SIG-M5 treated with dmso at 0.1 percent for 504 hours (cell line): ENCODE results near the gene NOVA2.
A peak's percentile ranks its signal among the peaks of the same experiment; 100 is the strongest.

Experiments used
- DNase-seq: peaks from one replicate; lab custom pipeline; 2025; ENCODE audit not compliant: unreplicated experiment; lab: John Stamatoyannopoulos, UW

NOVA2 gene

DNA sequence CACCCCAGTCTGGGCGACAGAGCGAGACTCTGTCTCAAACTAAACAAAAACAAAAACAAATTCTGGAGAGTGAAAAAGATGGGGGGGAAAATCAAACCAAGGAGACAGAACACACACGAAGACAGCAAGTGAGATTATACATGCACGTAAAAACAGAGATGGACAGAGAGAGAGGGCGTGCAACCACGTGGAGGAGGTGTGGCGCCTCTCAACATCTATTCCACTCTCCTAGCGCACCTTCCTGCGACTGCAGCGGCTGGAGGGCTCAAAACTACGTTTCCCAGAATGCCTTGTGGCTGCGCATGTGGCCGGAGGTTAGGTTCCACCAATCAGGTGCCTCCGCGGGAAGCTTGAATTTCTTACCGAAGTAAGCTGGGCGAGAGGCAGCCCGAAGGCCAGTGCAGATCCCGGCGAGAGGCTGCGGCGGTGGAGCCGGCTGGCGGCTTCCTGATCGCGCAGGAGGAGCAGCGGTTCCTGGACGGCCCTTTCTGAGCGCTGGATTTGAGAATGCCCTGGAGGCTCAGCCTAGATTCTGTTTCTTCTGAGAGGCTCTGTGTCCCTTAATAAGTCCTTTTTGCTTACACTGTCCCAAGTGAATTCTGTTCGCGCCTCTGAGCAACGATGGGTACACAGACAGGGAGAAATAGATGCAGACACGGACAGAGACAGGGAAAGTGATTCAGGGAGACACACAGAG is 46.0 kb downstream of the NOVA2 start:
- peak; percentile 75 for DNase-seq

GRCh38 chr19:45924891-45925447 is 48.7 kb downstream of the NOVA2 start:
- no peak for DNase-seq

DNA sequence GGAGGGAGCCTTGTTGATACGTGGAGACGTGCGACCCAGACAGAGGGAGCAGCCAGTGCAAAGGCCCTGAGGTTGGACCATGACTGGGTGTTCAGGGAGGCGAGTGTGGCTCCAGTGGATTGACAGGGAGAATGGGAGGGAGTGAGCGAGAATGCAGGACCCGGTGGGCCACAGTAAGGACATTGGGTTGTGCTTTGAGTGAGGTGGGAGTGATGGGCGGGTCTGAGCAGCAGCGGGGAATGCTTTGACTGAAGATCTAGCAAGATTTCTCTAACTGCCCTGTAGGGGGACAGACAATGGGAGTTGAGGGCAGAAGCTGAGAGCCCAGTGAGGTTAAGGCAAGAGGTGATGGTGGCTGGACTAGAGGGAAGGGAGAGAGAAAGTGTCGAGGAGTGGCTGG is 51.4 kb downstream of the NOVA2 start:
- DNase-seq = no peak

DNA sequence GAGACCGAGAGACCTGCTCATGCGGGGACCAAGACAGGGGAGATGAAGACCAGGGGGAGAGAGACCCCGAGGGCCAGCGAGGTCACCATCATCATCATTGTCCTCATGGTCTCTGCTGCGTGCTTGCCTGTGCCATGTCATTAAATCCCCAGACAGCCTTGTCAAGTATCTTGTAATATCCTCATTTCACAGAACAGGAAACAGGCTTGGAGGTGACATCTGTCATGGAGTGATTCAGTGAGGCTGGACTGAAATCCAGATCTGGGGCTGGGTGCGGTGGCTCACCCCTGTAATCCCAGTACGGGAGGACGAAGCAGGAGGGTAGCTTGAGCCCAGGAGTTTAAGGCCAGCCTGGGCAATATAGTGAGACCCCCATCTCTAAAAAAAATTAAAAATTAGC is 53.2 kb downstream of the NOVA2 start:
- DNase-seq = no peak

DNA sequence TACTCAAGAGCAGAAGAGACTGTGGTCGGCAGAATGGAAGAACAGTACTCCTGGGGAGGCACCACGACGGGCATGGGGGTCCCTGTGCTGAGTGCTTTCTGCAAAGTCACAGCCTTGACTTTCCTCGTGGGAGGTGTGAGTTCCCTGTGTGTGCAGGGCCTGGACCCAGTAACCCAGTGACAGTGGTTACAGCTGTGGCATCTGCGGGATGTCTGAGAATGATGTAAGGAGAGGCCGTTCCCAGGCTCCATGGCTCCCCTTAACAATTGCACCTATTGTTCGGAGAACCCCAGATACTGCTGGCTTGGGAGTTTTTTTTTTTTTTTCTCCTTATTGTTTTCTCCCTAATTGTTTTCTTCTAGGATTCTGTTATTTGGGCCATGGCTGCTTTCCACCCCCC is 54.0 kb downstream of the NOVA2 start:
- no peak for DNase-seq

GRCh38 chr19:45918721-45919120 is 54.9 kb downstream of the NOVA2 start:
- DNase-seq = no peak

- no peak for DNase-seq
These were observed 56.1 kb downstream of the NOVA2 start for GRCh38 chr19:45917421-45918091.

- DNase-seq = no peak
These were observed 59.5 kb downstream of the NOVA2 start, which contains the start of gene NANOS2 for GRCh38 chr19:45913874-45914830. NANOS2 (minus strand) TSS chr19:45914778; CDS start chr19:45914693, 85 bp downstream.

- no peak for DNase-seq
These were observed 62.4 kb downstream of the NOVA2 start for GRCh38 chr19:45911291-45911690.

- DNase-seq = no peak
These were observed 64.7 kb downstream of the NOVA2 start for GRCh38 chr19:45908956-45909355.

DNA sequence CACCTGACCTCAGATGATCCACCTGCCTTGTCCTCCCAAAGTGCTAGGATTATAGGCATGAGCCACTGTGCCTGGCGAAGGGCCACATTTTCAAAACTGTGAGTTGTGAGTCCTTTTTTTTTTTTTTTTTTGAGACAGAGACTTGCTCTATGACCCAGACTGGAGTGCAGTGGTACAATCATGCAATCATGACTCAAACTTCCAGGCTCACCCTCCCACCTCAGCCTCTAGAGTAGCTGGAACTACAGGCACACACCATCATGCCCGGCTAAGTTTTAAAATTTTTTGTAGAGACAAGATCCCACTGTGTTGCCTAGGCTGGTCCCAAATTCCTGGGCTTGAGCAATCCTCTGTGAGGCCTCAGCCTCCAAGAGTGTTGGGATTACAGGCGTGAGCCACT is 67.4 kb downstream of the NOVA2 start:
- DNase-seq = no peak

DNA sequence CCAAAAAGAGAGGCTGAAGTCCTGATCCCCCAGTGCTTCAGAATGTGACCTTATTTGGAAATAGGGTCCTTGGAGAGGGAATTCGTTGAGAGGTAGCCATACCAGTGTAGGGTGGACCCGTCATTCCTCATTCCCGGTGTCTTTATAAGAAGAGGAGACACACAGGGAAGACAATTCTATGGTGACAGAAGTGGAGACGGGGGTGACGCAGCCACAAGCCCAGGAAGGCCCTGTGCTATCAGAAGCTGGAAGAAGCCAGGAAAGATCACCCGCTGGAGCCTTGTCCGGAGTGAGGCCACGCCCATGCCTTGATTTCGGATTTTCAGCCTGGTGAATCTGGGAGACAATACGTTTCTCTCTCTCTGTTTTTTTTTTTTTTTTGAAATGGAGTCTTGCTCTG is 68.7 kb downstream of the NOVA2 start:
- DNase-seq = no peak

DNA sequence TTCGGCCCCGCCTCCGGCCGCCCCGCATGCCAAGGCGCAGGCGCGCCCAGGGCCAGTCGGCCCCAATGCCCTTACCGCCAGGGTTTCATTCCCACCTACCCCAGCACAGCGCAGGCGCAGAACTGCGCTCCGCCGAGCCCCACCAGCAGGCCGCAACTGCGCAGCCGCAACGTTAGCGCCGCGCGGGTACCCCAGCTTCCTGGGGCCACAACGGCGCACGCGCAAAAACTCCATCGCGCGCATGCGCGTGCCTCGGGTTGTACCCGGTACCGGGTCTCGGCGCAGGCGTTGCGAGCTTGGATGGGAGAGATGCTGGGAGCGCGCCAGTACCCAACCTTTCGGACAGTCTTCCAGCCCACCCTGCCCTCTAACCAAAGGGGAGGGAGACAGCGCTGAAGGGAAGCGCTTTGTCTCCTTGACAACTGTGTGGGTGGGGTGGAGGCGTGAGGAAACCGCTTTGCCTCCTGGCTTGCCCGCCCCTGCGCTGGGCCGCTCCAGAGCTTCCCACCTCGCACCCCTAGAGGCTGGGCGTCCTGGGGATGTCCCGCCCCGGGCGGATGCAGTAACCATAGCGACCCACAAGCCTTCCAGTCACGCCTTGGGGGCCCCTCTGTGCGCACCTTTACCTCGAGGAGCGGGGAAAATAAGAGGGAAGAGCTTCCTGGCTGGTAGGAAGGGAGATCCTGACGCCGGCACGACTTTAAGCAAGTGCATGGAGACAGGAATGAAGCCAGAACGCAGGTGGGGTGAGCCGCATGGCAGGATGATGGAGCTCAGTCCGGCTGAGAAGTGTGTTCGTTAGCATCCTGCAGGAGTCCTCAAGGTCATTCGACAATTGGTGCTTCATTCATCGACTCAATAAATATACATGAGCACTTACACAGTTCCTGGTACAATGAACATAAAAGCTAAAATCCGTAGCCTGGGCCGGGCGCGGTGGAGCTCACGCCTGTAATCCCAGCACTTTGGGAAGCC is 70.7 kb downstream of the NOVA2 start:
- peak; percentile 89 for DNase-seq

GRCh38 chr19:45901912-45902650 is 71.6 kb downstream of the NOVA2 start, which contains the start of gene MYPOP:
MYPOP (minus strand) TSS chr19:45902613; CDS start chr19:45901773, 840 bp downstream.
- no peak for DNase-seq

DNA sequence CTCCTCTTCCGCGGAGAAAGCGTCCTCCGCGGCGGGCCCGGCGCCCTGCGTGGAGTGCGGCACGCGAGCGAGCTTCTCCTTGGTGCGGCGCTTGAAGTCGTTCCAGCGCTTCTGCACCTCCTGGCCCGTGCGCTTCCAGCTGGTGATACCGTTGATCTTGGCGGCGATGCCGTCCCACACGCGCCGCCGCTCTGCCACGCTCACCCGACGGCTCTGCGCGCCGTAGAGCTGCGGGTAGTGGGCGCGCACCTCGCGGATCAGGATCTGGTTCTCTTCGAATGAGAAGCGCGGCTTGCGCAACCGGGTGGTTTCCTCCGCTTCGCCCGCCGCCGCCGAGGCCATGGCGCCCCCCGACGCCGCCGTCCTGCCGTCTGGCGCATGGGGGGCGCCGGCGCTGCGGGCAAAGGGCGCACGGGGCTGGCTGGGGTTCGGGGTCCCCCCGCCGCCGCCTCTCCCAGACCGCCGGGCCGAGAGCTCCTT is 72.2 kb downstream of the NOVA2 start:
- DNase-seq = peak; percentile 59

- DNase-seq = no peak
These were observed 72.8 kb downstream of the NOVA2 start for GRCh38 chr19:45900738-45901431.

DNA sequence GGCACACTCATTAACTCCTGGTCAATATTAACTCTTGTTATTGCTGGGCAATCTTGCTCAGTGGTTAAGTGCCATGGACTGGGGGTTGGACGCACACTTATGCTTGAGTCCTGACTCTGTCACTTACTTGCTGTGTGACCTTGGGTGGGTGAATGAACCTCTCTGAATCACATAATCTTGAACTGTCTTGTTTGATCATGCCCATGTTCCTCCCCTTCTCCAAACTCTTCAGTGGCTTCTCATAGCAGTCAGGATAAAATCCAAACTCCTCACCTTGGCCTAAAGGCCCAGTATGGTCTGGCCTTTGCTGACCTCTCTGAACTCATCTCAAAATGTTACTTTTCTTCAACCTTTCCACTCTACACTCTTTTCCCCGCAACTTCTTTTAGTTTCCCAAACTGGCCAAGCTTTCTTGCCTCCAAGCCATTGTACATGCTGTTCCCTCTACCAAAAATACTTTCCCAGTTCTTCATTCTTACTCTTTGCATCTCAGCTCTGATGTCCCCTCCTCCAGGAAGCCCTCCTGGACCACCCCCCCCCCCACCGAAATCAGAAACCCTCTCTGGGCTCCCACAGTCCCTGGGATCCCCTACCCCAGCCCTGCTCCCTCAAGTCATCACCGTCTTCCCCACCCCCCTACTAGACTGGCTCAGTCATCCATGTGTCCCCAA is 73.6 kb downstream of the NOVA2 start:
- DNase-seq = no peak

DNA sequence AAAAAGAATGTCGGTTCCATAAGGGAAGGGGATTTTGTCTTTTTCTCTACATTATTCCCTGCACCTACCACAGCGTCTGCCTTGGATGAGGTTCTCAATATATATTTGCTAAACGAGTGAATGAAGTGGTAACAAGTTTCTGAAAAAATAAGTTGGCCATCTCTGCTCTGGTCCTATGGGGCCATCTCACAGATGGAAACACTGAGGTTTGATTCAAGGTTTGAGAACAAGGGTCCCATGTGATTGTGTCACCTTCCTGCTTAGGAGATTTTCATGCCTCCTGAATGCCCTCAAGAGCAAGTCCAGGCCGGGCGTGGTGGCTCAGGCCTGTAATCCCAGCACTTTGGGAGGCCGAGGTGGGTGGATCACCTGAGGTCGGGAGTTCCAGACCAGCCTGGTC is 74.4 kb downstream of the NOVA2 start:
- no peak for DNase-seq
